Suprapubic skin (tissue), 4 donors: Measurements from ENCODE around the gene PTGER2. TPM values are rescaled to one million over a fixed set of nuclear protein-coding genes. Genes with fewer than 3 reads are reported as not detected.

Experiments used
- DNase-seq, 2 donors: peaks; one replicate each; pipeline ENCODE4 v3.0.0-alpha.2; 2019; ENCODE audit warnings: low spot score in 2 of 2
- H3K27ac ChIP-seq: fragments of 200-600 bp; sonication (generic); one replicate; pipeline ENCODE4 v1.5.1; 2019
- H3K27me3 ChIP-seq: fragments of 200-600 bp; sonication (generic); one replicate; pipeline ENCODE4 v1.5.1; 2019
- H3K36me3 ChIP-seq: fragments of 200-600 bp; sonication (generic); one replicate; pipeline ENCODE4 v1.5.1; 2019
- H3K4me1 ChIP-seq: fragments of 200-600 bp; sonication (generic); one replicate; pipeline ENCODE4 v1.5.1; 2019
- H3K4me3 ChIP-seq: fragments of 200-600 bp; sonication (generic); one replicate; pipeline ENCODE4 v1.5.1; 2019; ENCODE audit warnings: mild to moderate bottlenecking
- H3K9me3 ChIP-seq: fragments of 200-600 bp; sonication (generic); one replicate; pipeline ENCODE4 v1.5.1; 2019
- EP300 ChIP-seq: sonication (generic); formaldehyde crosslinking; IDR thresholded peaks from one replicate; pipeline ENCODE4 v1.6.1; 2017; ENCODE audit warnings: antibody characterized with exemption
- POLR2A ChIP-seq, 2 donors: fragments of 450-650 bp; IDR thresholded peaks; one replicate each; pipeline ENCODE4 v1.6.1; 2017; ENCODE audit warnings: antibody characterized with exemption in 2 of 2, mild to moderate bottlenecking in 2 of 2, moderate library complexity in 2 of 2
- POLR2AphosphoS5 ChIP-seq, 3 donors: sonication (generic); formaldehyde crosslinking; IDR thresholded peaks; one replicate each; pipeline ENCODE4 v1.6.1; 2017; ENCODE audit warnings: antibody characterized with exemption in 3 of 3
- WGBS: methylation state at CpG from one replicate; pipeline ENCODE4 v1.1.5; 2018; 5-methylcytosine and 5-hydroxymethylcytosine counted together
- total RNA-seq, 4 donors: library from RNA; depleted of rRNA; stranded (reverse); fragments of >200 nt; gene quantifications; one replicate each; pipeline ENCODE4 v1.1.0, GENCODE V29; 2016
- TF ChIP-seq, protein P1 (sequence below), 2 donors: fragments of 200-600 bp in 1 of 2; fragments of 450-650 bp in 1 of 2; sonication (generic) in 1 of 2; IDR thresholded peaks; one replicate each; pipeline ENCODE4 v1.5.1; 2016 to 2019; ENCODE audit warnings: antibody characterized with exemption in 2 of 2, mild to moderate bottlenecking in 1 of 2, moderate library complexity in 1 of 2

PTGER2 gene
- total RNA-seq, 4 donors from 2014 or later: 0.49 to 1.0 (median 0.68) TPM

DNA sequence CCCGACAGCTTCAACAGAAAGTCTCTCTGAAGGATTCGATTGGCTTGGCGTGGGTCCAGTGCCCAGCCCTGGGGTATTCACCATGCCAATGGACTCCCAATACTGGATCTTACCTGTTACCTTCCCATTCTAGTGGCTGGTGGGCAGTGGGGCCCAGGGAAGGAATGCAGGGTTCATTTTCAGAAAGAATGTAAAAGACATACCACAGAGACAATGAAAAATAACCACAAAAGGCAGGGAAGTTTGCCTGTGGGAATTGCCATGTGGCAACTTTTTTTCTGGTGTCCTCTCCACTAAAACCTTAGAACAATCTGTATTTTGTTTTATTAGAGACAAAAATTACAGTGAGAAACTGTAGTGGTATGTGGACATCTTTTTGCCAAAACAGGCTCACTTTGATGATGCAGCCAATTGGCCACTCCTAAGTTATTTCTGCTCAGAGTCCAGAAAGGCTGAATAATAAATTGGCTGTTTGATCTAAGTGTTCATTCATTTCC is 55.2 kb downstream of the PTGER2 start:
- TF ChIP-seq, protein P1, sequence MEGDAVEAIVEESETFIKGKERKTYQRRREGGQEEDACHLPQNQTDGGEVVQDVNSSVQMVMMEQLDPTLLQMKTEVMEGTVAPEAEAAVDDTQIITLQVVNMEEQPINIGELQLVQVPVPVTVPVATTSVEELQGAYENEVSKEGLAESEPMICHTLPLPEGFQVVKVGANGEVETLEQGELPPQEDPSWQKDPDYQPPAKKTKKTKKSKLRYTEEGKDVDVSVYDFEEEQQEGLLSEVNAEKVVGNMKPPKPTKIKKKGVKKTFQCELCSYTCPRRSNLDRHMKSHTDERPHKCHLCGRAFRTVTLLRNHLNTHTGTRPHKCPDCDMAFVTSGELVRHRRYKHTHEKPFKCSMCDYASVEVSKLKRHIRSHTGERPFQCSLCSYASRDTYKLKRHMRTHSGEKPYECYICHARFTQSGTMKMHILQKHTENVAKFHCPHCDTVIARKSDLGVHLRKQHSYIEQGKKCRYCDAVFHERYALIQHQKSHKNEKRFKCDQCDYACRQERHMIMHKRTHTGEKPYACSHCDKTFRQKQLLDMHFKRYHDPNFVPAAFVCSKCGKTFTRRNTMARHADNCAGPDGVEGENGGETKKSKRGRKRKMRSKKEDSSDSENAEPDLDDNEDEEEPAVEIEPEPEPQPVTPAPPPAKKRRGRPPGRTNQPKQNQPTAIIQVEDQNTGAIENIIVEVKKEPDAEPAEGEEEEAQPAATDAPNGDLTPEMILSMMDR (IDR thresholded peaks at IDR 0.05): no peak
- TF ChIP-seq EP300 (no peak), POLR2A (IDR thresholded peaks at IDR 0.05) (no peak), POLR2AphosphoS5 (IDR thresholded peaks at IDR 0.05) (peak in 1 of 3 donors; percentile 26)
- Histone ChIP-seq H3K27ac (peak overlapping the region; percentile 63), H3K4me1 (peaks cover 28% of the 10 kb centered on the region), H3K4me3 (no peak overlapping the region), H3K27me3 (no peaks in the 10 kb centered on the region), H3K36me3 (no peaks in the 10 kb centered on the region), H3K9me3 (no peaks in the 10 kb centered on the region)
- WGBS: 38% methylated on average over 3 of the region's 3 CpGs
- peak in 1 of 2 donors; percentile 72 for DNase-seq

DNA sequence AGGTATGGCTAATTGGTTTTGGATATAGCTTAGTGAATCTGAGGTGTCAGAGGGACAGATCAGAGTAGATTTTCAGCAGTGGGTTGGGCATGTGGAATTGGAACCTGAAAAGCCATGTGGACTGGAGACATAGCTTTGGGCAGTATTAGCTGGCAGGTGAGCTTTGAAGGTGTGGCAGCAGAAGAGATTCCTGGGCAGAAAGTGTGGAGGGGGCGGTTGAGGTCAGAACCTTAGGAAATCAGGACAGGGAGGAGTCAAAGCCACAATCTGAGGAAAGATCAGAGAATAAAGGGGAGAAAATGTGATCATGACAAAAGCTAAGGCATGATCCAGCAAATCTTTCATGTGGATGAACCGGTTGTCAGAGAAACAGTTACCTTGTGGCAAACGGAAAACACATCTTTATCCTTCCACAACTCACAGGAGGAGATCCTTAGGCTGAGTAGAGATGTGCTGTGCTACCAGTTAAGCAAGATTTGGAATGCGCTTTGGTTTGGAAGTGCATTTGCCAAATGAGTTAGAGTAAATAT is 56.4 kb downstream of the PTGER2 start:
- Histone ChIP-seq H3K4me1 (peaks cover 23% of the 10 kb centered on the region), H3K36me3 (no peaks in the 10 kb centered on the region), H3K27ac (no peak overlapping the region), H3K27me3 (no peaks in the 10 kb centered on the region), H3K9me3 (no peaks in the 10 kb centered on the region), H3K4me3 (no peak overlapping the region)
- no peak for DNase-seq
- TF ChIP-seq POLR2A (IDR thresholded peaks at IDR 0.05) (no peak), EP300 (no peak), POLR2AphosphoS5 (IDR thresholded peaks at IDR 0.05) (no peak)
- TF ChIP-seq, protein P1 (IDR thresholded peaks at IDR 0.05): no peak
- WGBS: 62% methylated on average over 4 of the region's 4 CpGs

DNA sequence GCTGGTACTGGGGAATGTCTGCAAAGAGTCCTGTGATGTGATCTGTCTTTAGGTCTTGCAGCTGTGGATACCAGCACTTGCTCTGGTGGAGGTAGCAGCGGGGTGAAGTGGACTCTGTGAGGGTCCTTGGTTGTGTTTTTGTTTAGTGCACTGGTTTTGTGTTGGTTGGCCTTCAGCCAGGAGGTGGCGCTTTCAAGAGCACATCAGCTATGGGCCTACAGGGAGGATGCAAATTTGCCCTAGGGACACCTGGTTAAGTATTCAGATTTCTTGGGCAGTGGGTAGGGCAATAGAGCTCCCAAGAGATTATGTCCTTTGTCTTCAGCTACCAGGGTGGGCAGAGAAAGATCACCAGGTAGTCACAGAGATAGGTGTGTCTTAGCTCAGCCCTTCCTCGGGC is 63.8 kb downstream of the PTGER2 start:
- DNase-seq: no peak
- no peak overlapping the region for H3K4me3 ChIP-seq
- no peaks in the 10 kb centered on the region for H3K36me3 ChIP-seq
- 87% methylated on average over 3 of the region's 3 CpGs for WGBS
- no peak overlapping the region for H3K27ac ChIP-seq
- no peaks in the 10 kb centered on the region for H3K27me3 ChIP-seq
- TF ChIP-seq EP300 (no peak), POLR2A (IDR thresholded peaks at IDR 0.05) (no peak), POLR2AphosphoS5 (IDR thresholded peaks at IDR 0.05) (no peak)
- TF ChIP-seq, protein P1 (IDR thresholded peaks at IDR 0.05): no peak
- no peaks in the 10 kb centered on the region for H3K4me1 ChIP-seq
- no peaks in the 10 kb centered on the region for H3K9me3 ChIP-seq

Other genes with a start within 250 kb of the PTGER2 start
- 1 to 10 TPM; 1.0 to 4.3 (median 2.6) TPM for gene NID2, start 245.3 kb upstream of the PTGER2 start, total RNA-seq
- gene PTGDR, start 46.6 kb upstream of the PTGER2 start, total RNA-seq: 1 to 10 TPM in 2 of 4 donors, under 1 TPM in 2; 0.23 to 2.0 (median 1.1) TPM
- 10 to 100 TPM in 1 of 4 donors, 1 to 10 TPM in 3; 7.7 to 14.2 (median 8.0) TPM for gene TXNDC16, start 238.2 kb downstream of the PTGER2 start, total RNA-seq
- under 1 TPM in 2 of 4 donors, not detected in 2; 0.17 to 0.65 TPM for gene GPR137C, start 238.5 kb downstream of the PTGER2 start, total RNA-seq